GM18526 (cell line): Measurements from ENCODE around the gene EPHA3.

Experiments
- POLR2A ChIP-seq: IDR thresholded peaks from 3 replicates; pipeline ENCODE4 v1.6.1; 2011; ENCODE audit not compliant: insufficient read length; ENCODE audit errors: extremely low read depth

The EPHA3 gene

GRCh38 chr3:89107461-89108290 lies at the start of gene EPHA3:
Gene EPHA3, plus strand, starts transcription at chr3:89107621. Its CDS starts 128 bp downstream, at chr3:89107749.
- TF ChIP-seq POLR2A = no peak

- TF ChIP-seq POLR2A = no peak
Observed at GRCh38 chr3:89058371-89058770, 49.0 kb upstream of the EPHA3 start.

- TF ChIP-seq POLR2A = no peak
Observed at GRCh38 chr3:89059211-89059925, 48.1 kb upstream of the EPHA3 start.

- no peak for TF ChIP-seq POLR2A
Observed at GRCh38 chr3:89061259-89061658, 46.2 kb upstream of the EPHA3 start.

- no peak for TF ChIP-seq POLR2A
Observed at GRCh38 chr3:89067736-89068135, 39.7 kb upstream of the EPHA3 start.

- no peak for TF ChIP-seq POLR2A
Observed at GRCh38 chr3:89072642-89073041, 34.8 kb upstream of the EPHA3 start.

GRCh38 chr3:89079944-89080343 lies 27.5 kb upstream of the EPHA3 start:
- TF ChIP-seq POLR2A = no peak

- no peak for TF ChIP-seq POLR2A
Observed at GRCh38 chr3:89087851-89088250, 19.6 kb upstream of the EPHA3 start.

- TF ChIP-seq POLR2A = no peak
Observed at GRCh38 chr3:89098173-89098572, 9.2 kb upstream of the EPHA3 start.

- no peak for TF ChIP-seq POLR2A
Observed at GRCh38 chr3:89098964-89099585, 8.3 kb upstream of the EPHA3 start.

- no peak for TF ChIP-seq POLR2A
Observed at GRCh38 chr3:89101251-89101650, 6.2 kb upstream of the EPHA3 start.

GRCh38 chr3:89101921-89102320 lies 5.5 kb upstream of the EPHA3 start:
- TF ChIP-seq POLR2A = no peak

GRCh38 chr3:89104499-89104898 lies 2.9 kb upstream of the EPHA3 start:
- no peak for TF ChIP-seq POLR2A

- no peak for TF ChIP-seq POLR2A
Observed at GRCh38 chr3:89105503-89105902, 1.9 kb upstream of the EPHA3 start.

GRCh38 chr3:89108291-89108550 lies 800 bp downstream of the EPHA3 start:
- TF ChIP-seq POLR2A = no peak

- TF ChIP-seq POLR2A = no peak
Observed at GRCh38 chr3:89113344-89113743, 5.9 kb downstream of the EPHA3 start.
